Measurements from ENCODE around the gene BLM. TPM values are rescaled to one million over a fixed set of nuclear protein-coding genes. Genes with fewer than 3 reads are reported as not detected.
"Not testable (repeated sequence)": the region's sequence is repeated elsewhere in the genome, so short reads cannot be mapped to it uniquely, and the experiment has no call there.

Gene BLM
- total and polyA plus RNA-seq, 10 of the 15 experiments (the other 5 are each of a cell fraction or from before 2014, with no cell fraction given) = 23.0 to 68.4 (median 43.9) TPM

- Histone ChIP-seq H3K27me3 (replicated peaks in 1 of 2; ENCODE audit: control insufficient read depth in 2 of 2, insufficient read depth in 2 of 2, low read length in 1 of 2) (no peaks in the 10 kb centered on the region), H2AFZ (ENCODE audit: control insufficient read depth, low read depth, low read length) (no peak overlapping the region), H4K20me1 (ENCODE audit: control insufficient read depth, insufficient read depth) (no peaks in the 10 kb centered on the region), H3K79me2 (ENCODE audit: control insufficient read depth, insufficient read depth, low read length) (no peaks in the 10 kb centered on the region), H3K36me3 (ENCODE audit: control insufficient read depth in 2 of 2, insufficient read depth in 2 of 2, low read length in 1 of 2) (no peaks in the 10 kb centered on the region), H3K27ac (ENCODE audit: control insufficient read depth, insufficient read depth) (no peak overlapping the region), H3K4me1 (ENCODE audit: control insufficient read depth, insufficient read depth, low read length) (peaks cover 4% of the 10 kb centered on the region), H3K9me3 (replicated peaks; ENCODE audit: control insufficient read depth, insufficient read depth, low read length) (no peaks in the 10 kb centered on the region; the same call in 2 of the 3 replicates), H3K4me3 (no peak overlapping the region), H3K9ac (ENCODE audit: control insufficient read depth, insufficient read depth, low read length) (no peak overlapping the region), H3K4me2 (ENCODE audit: control insufficient read depth, insufficient read depth) (no peak overlapping the region)
- peak; percentile 34 for ATAC-seq
- no peak for DNase-seq (ENCODE audit: low read depth, low spot score)
- CTCF ChIA-PET = interaction anchor here (0.7 to 1.6 kb wide), 4 partner anchors 9 to 170 kb away, joined by 3 to 10 read pairs (median 3); no protein-coding TSS in a partner anchor
- POLR2A ChIA-PET = interaction anchor here (0.6 to 1.2 kb wide), 3 partner anchors 25 to 108 kb away, joined by 3 to 4 read pairs (median 3); no protein-coding TSS in a partner anchor
- RAD21 ChIA-PET (ENCODE audit: unreplicated experiment) = interaction anchor here (0.6 to 1.9 kb wide), 6 partner anchors 10 to 112 kb away, joined by 3 to 6 read pairs (median 4); no protein-coding TSS in a partner anchor
- TF ChIP-seq NR2C1 (IDR thresholded peaks at IDR 0.05) (0 out of 2 replicates have a peak, but pooled peaks have one; percentile 9), ESRRA (IDR thresholded peaks at IDR 0.05; ENCODE audit: low read length) (no peak)
- intact Hi-C loops (cut with micrococcal nuclease; ENCODE audit: unreplicated experiment) = no loop called here
- in situ Hi-C loops (cut with MboI) = no loop called here
- SMC1A ChIA-PET (ENCODE audit: uncharacterized antibody, unreplicated experiment) = interaction anchor here (0.7 to 1.5 kb wide), 6 partner anchors 9 to 107 kb away, joined by 3 to 4 read pairs (median 4); partner anchors contain the start of gene BLM
- 69% methylated on average over 7 of the region's 7 CpGs for WGBS (ENCODE audit: insufficient coverage, insufficient replicate concordance, low lambda C conversion rate, missing lambda C conversion rate)
- BruUV-seq (replicated peaks) = no TSS peak
- no peak for FAIRE-seq
Observed at GRCh38 chr15:90823455-90823974, 106.4 kb downstream of the BLM start.

DNA sequence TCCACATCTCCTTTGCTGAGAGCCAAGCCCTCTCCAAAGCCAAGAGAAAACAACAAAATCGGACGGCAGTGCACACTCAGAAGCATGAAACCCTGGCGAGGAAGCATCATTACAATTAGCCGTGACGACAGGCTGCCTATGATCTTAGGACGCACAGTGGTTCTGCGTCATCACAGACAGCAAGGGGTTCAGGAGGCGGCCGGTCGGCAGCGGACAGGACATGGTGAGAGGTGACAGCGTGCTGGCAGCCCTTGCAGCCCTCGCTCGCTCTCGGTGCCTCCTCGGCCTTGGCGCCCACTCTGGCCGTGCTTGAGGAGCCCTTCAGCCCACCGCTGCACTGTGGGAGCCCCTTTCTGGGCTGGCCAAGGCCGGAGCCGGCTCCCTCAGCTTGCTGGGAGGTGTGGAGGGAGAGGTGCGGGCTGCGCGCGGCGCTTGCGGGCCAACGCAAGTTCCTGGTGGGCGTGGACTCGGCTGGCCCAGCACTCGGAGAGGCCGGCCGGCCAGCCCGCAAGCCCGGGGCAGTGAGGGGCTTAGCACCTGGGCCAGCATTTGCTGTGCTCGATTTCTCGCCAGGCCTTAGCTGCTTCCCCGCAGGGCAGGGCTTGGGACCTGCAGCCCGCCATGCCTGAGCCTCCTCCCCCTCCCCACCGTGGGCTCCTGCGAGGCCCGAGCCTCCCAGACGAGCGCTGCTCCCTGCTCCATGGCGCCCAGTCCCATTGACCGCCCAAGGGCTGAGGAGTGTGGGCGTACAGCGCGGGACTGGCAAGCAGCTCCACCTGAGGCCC, 108.2 kb downstream of the BLM start:
- DNase-seq (ENCODE audit: low read depth, low spot score); H3K4me2 ChIP-seq (ENCODE audit: control insufficient read depth, insufficient read depth); ATAC-seq; H3K4me1 ChIP-seq (ENCODE audit: control insufficient read depth, insufficient read depth, low read length); H3K4me3 ChIP-seq; H3K36me3 ChIP-seq (ENCODE audit: control insufficient read depth in 2 of 2, insufficient read depth in 2 of 2, low read length in 1 of 2); H3K79me2 ChIP-seq (ENCODE audit: control insufficient read depth, insufficient read depth, low read length); H2AFZ ChIP-seq (ENCODE audit: control insufficient read depth, low read depth, low read length); in situ Hi-C loops (cut with MboI); intact Hi-C loops (cut with micrococcal nuclease; ENCODE audit: unreplicated experiment); H3K27ac ChIP-seq (ENCODE audit: control insufficient read depth, insufficient read depth); H3K9ac ChIP-seq (ENCODE audit: control insufficient read depth, insufficient read depth, low read length); H4K20me1 ChIP-seq (ENCODE audit: control insufficient read depth, insufficient read depth); H3K27me3 ChIP-seq (replicated peaks in 1 of 2; ENCODE audit: control insufficient read depth in 2 of 2, insufficient read depth in 2 of 2, low read length in 1 of 2); FAIRE-seq; H3K9me3 ChIP-seq (replicated peaks; ENCODE audit: control insufficient read depth, insufficient read depth, low read length); BruUV-seq (replicated peaks): not testable (repeated sequence)
- WGBS (ENCODE audit: insufficient coverage, insufficient replicate concordance, low lambda C conversion rate, missing lambda C conversion rate) = 90% methylated on average over 43 of the region's 49 CpGs
- ChIA-PET SMC1A (ENCODE audit: uncharacterized antibody, unreplicated experiment) (interaction anchor here (0.9 to 1.0 kb wide), 2 partner anchors 13 to 26 kb away, joined by 3 read pairs; no protein-coding TSS in a partner anchor), POLR2A (interaction anchor here (0.8 to 0.9 kb wide), 2 partner anchors 20 to 294 kb away, joined by 3 read pairs; no protein-coding TSS in a partner anchor), CTCF (interaction anchor here (1.2 to 2.6 kb wide), 4 partner anchors 8 to 177 kb away, joined by 3 to 10 read pairs (median 4); no protein-coding TSS in a partner anchor), RAD21 (ENCODE audit: unreplicated experiment) (interaction anchor here (2.0 to 2.5 kb wide), 2 partner anchors 11 to 61 kb away, joined by 6 to 12 read pairs; no protein-coding TSS in a partner anchor)

Measured in GM12878 (cell line).